Measurements from ENCODE around the gene HCAR2.
"Not testable (repeated sequence)": the region's sequence is repeated elsewhere in the genome, so short reads cannot be mapped to it uniquely, and the experiment has no call there.

HCAR2 gene

GRCh38 chr12:122665759-122666158, 37.4 kb downstream of the HCAR2 start:
- no peak for DNase-seq (ENCODE audit: low spot score)

- DNase-seq (ENCODE audit: low spot score) = no peak
Measured at GRCh38 chr12:122665349-122665748, 37.8 kb downstream of the HCAR2 start.

DNA sequence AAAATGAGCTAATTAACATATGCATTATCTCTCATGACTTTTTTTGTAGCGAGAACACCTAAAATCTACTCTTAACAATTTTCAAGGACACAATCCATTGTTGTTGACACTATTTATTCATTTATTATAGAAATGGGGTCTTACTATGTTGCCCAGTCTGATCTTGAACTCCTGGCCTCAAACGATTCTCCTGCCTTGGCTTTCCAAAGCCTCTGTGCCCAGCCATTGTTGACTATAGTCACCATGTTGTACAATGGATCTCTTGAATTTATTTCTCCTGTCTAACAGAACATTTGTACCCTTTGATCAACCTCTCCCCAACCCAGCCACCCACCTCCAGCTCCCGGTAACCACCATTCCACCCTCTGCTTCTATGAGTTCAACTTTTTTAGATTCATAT, 41.2 kb downstream of the HCAR2 start:
- no peak for DNase-seq (ENCODE audit: low spot score)

GRCh38 chr12:122661246-122661645, 41.9 kb downstream of the HCAR2 start:
- no peak for DNase-seq (ENCODE audit: low spot score)

GRCh38 chr12:122659579-122659978, 43.6 kb downstream of the HCAR2 start:
- DNase-seq (ENCODE audit: low spot score) = no peak

DNA sequence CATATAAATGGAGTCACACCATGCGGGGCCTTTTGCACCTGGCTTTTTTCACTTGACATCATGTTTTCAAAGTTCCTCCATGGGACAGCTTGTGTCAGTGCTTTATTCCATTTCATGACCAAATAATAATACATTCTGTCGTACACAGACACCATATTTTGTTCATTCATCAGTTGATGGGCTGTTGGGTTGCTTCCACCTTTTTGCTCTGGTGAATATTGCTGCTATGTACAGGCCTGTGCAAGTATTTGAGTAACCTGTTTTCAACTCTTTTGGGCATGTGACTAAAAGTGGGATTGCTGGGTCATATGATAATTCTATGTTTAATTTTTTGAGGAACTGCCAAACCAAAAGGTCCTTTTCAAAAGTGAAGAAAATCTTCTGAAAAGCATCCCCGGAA, 46.9 kb downstream of the HCAR2 start:
- DNase-seq (ENCODE audit: low spot score) = no peak

- not testable (repeated sequence) for DNase-seq (ENCODE audit: low spot score)
Measured at GRCh38 chr12:122653291-122653690, 49.9 kb downstream of the HCAR2 start.

DNA sequence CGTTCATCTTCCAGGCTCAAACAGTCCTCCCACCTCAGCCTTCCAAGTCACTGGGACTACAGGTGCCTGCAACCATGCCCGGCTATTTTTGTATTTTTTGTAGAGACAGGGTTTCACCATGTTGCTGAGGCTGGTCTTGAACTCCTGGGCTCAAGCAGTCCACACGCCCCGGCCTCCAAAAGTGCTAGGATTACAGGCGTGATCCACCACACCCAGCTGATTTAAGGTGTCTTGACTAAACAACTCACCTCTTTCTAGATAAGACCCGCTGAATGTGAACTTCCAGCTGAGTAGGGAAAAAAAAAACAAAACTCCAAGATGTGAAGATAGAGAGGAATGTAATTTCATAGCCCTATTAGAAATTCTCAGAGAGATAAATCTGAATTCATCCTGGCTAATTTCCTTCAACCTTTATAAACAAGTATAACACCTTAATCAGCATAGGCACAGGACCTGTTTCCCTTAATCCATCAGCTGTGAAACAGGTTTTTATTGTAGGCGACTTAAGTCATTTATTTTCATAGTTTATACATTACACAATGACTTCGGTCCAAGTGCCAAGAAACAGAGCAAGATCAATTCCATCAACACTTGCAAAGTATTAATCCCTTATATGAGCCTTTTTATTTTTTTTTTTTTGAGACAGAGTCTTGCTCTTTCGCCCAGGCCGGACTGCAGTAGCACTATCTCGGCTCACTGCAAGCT, 51.5 kb downstream of the HCAR2 start:
- DNase-seq (ENCODE audit: low spot score) = no peak

Data from AG08396 (cell line).